SK-N-SH treated with all-trans-retinoic acid at 6 μM for 48 hours (cell line): ENCODE measurements around the gene AK4.

Experiments used
- ARNTL ChIP-seq: fragments of 450-650 bp; formaldehyde crosslinking; IDR thresholded peaks from 2 replicates; pipeline ENCODE4 v1.5.0; 2020; ENCODE audit warnings: low read depth, mild to moderate bottlenecking, moderate library complexity, borderline replicate concordance
- PATZ1 ChIP-seq: fragments of 250-450 bp; sonication (Bioruptor Pico); IDR thresholded peaks from 2 replicates; pipeline ENCODE4 v1.8.0; 2020; ENCODE audit warnings: mild to moderate bottlenecking, moderate library complexity, borderline replicate concordance
- POU6F1 ChIP-seq: fragments of 250-450 bp; sonication (Bioruptor Pico); IDR thresholded peaks from 2 replicates; pipeline ENCODE4 v1.8.0; 2021; ENCODE audit warnings: low read depth, mild to moderate bottlenecking, moderate library complexity, borderline replicate concordance
- ZFP3 ChIP-seq: fragments of 250-450 bp; sonication (Bioruptor Pico); IDR thresholded peaks from 2 replicates; pipeline ENCODE4 v1.5.0; 2020; ENCODE audit warnings: mild to moderate bottlenecking, moderate library complexity
- ZNF565 ChIP-seq: fragments of 450-650 bp; formaldehyde crosslinking; conservative IDR thresholded peaks from 2 replicates; pipeline ENCODE4 v1.5.0; 2020; ENCODE audit warnings: low read depth, mild to moderate bottlenecking, moderate library complexity
- ZNF8 ChIP-seq: fragments of 450-650 bp; formaldehyde crosslinking; IDR thresholded peaks from 2 replicates; pipeline ENCODE4 v1.5.0; 2020; ENCODE audit warnings: mild to moderate bottlenecking, moderate library complexity

- TF ChIP-seq ZNF565 (CRISPR knock-in tag) = no peak
- no peak for TF ChIP-seq PATZ1
- TF ChIP-seq ZFP3 (CRISPR knock-in tag) = no peak
- no peak for TF ChIP-seq POU6F1 (CRISPR knock-in tag)
- no peak for TF ChIP-seq ZNF8 (CRISPR knock-in tag)
- TF ChIP-seq ARNTL (CRISPR knock-in tag) = no peak
Measured at GRCh38 chr1:65263286-65263685, 115.3 kb downstream of the AK4 start.
